Subcutaneous adipose tissue (tissue), 4 donors: ENCODE results near the gene SEZ6. TPM values are rescaled to one million over a fixed set of nuclear protein-coding genes. Genes with fewer than 3 reads are reported as not detected.

Experiments used
- CTCF ChIP-seq: fragments of 450-650 bp; IDR thresholded peaks from one replicate; pipeline ENCODE4 v1.5.1; 2016; ENCODE audit warnings: low read depth, mild to moderate bottlenecking, control low read depth, antibody characterized with exemption, moderate library complexity
- total RNA-seq, 4 donors: library from RNA; depleted of rRNA; stranded (reverse); fragments of >200 nt; gene quantifications; one replicate each; pipeline ENCODE4 v1.1.0, GENCODE V29; 2016

Gene SEZ6
- not detected for total RNA-seq

GRCh38 chr17:29005936-29006511 is at the start of gene SEZ6:
Gene SEZ6 (minus strand): TSS chr17:29006033. CDS start chr17:29005869, 164 bp downstream.
- no peak for TF ChIP-seq CTCF

GRCh38 chr17:29054835-29055234 is 49.0 kb upstream of the SEZ6 start:
- TF ChIP-seq CTCF: no peak

GRCh38 chr17:29051731-29052130 is 45.9 kb upstream of the SEZ6 start:
- TF ChIP-seq CTCF: no peak

- no peak for TF ChIP-seq CTCF
These were observed 45.4 kb upstream of the SEZ6 start for GRCh38 chr17:29051194-29051593.

GRCh38 chr17:29050176-29050575 is 44.3 kb upstream of the SEZ6 start:
- no peak for TF ChIP-seq CTCF

- no peak for TF ChIP-seq CTCF
These were observed 43.8 kb upstream of the SEZ6 start for GRCh38 chr17:29049541-29050145.

- no peak for TF ChIP-seq CTCF
These were observed 42.9 kb upstream of the SEZ6 start for GRCh38 chr17:29048440-29049368.
